Endothelial cell of umbilical vein (primary cell): ENCODE results near the gene ENG. TPM values are rescaled to one million over a fixed set of nuclear protein-coding genes. Genes with fewer than 3 reads are reported as not detected.

Experiments
- BruUV-seq: library from RNA; stranded (reverse); fragments of 400-500 nt; replicated peaks from 2 replicates; lab custom pipeline; 2021; lab: Mats Ljungman, UMichigan
- CTCF ChIA-PET: fragments of 300-600, 350-600 bp; sonication (Branson Sonifier 250); formaldehyde crosslinking; loops from one replicate; lab custom pipeline; 2021; ENCODE audit warnings: antibody characterized with exemption, inconsistent platforms; lab: Charles Lee
- POLR2A ChIA-PET: fragments of 300-600, 350-600 bp; sonication (Branson Sonifier 250); formaldehyde crosslinking; loops from one replicate; lab custom pipeline; 2021; ENCODE audit warnings: antibody characterized with exemption, inconsistent platforms; lab: Charles Lee
- DNase-seq: peaks from one replicate; pipeline ENCODE4 v3.0.0-alpha.2; 2011; ENCODE audit warnings: low read depth, low spot score
- FAIRE-seq: peaks from 2 replicates; lab custom pipeline; 2011; peaks lifted over from hg19 to GRCh38; lab: Jason Lieb, UNC
- H2AFZ ChIP-seq: 2 replicates; pipeline ENCODE4 v1.6.0; 2012; ENCODE audit warnings: low read depth, low read length, control low read depth, inconsistent platforms
- H3K27ac ChIP-seq: 2 replicates; pipeline ENCODE4 v1.5.1; 2011; ENCODE audit warnings: low read depth, mild to moderate bottlenecking, control low read depth, low read length, moderate library complexity; ENCODE audit not compliant: insufficient read depth
- H3K27me3 ChIP-seq, 2 experiments: 2 replicates each; pipeline versions ENCODE4 v1.6.0 to v1.6.1; 2011; ENCODE audit warnings: low read length in 2 of 2, mixed read lengths in 1 of 2; ENCODE audit not compliant: control insufficient read depth in 2 of 2, insufficient read depth in 2 of 2
- H3K36me3 ChIP-seq, 2 experiments: 2 replicates in 1 of 2; 3 replicates in 1 of 2; pipeline ENCODE4 v1.5.1; 2011; ENCODE audit warnings: low read length in 2 of 2, mild to moderate bottlenecking in 1 of 2, moderate library complexity in 1 of 2; ENCODE audit not compliant: control insufficient read depth in 2 of 2, insufficient read depth in 2 of 2; ENCODE audit errors: extremely low read depth in 1 of 2
- H3K4me1 ChIP-seq: 3 replicates; pipeline ENCODE4 v1.5.1; 2011; ENCODE audit warnings: mild to moderate bottlenecking, low read length; ENCODE audit not compliant: control insufficient read depth, insufficient read depth; ENCODE audit errors: extremely low read depth
- H3K4me2 ChIP-seq: 2 replicates; pipeline ENCODE4 v1.6.1; 2011; ENCODE audit warnings: low read length, control low read depth, mixed read lengths; ENCODE audit not compliant: insufficient read depth
- H3K4me3 ChIP-seq, 3 experiments: fragments of 200-600 bp in 1 of 3; sonication (generic), shearing (Covaris generic) in 1 of 3; replicated peaks in 1 of 3; 2 replicates each; pipeline ENCODE4 v1.5.1; 2011 to 2016; ENCODE audit warnings: control low read depth in 3 of 3, low read length in 3 of 3, mild to moderate bottlenecking in 2 of 3, inconsistent platforms in 1 of 3, low read depth in 1 of 3, moderate library complexity in 1 of 3; ENCODE audit not compliant: insufficient read depth in 1 of 3
- H3K79me2 ChIP-seq: 2 replicates; pipeline ENCODE4 v1.6.0; 2012; ENCODE audit warnings: low read length, inconsistent platforms; ENCODE audit not compliant: control insufficient read depth, insufficient read depth
- H3K9ac ChIP-seq: replicated peaks from 2 replicates; pipeline ENCODE3; 2011; ENCODE audit warnings: low read length, control low read depth; ENCODE audit not compliant: insufficient read depth; ENCODE audit errors: extremely low read depth
- H3K9me1 ChIP-seq: replicated peaks from 3 replicates; pipeline ENCODE4 v1.6.0; 2011; ENCODE audit warnings: mild to moderate bottlenecking, low read length; ENCODE audit not compliant: control insufficient read depth, insufficient read depth; ENCODE audit errors: extremely low read depth
- H3K9me3 ChIP-seq: replicated peaks from 2 replicates; pipeline ENCODE4 v1.5.1; 2012; ENCODE audit warnings: low read length, inconsistent platforms; ENCODE audit not compliant: control insufficient read depth, insufficient read depth
- H4K20me1 ChIP-seq: replicated peaks from 2 replicates; pipeline ENCODE3; 2011; ENCODE audit warnings: mild to moderate bottlenecking, low read length; ENCODE audit not compliant: control insufficient read depth, insufficient read depth; ENCODE audit errors: extremely low read depth
- EZH2 ChIP-seq: IDR thresholded peaks from 2 replicates; pipeline ENCODE4 v1.6.1; 2012; ENCODE audit warnings: borderline replicate concordance, low read depth, mild to moderate bottlenecking, moderate library complexity, low read length, inconsistent platforms; ENCODE audit not compliant: severe bottlenecking
- FOS ChIP-seq: IDR thresholded peaks from 2 replicates; pipeline ENCODE4 v1.6.1; 2011; ENCODE audit warnings: mild to moderate bottlenecking, low read length, moderate library complexity, borderline replicate concordance; ENCODE audit not compliant: insufficient read depth
- GATA2 ChIP-seq: IDR thresholded peaks from 2 replicates; pipeline ENCODE4 v1.7.0; 2011; ENCODE audit warnings: low read depth, mild to moderate bottlenecking, moderate library complexity, mixed read lengths, low read length; ENCODE audit not compliant: insufficient read length, insufficient read depth
- JUN ChIP-seq: IDR thresholded peaks from 2 replicates; pipeline ENCODE4 v1.6.1; 2011; ENCODE audit warnings: borderline replicate concordance, low read depth; ENCODE audit not compliant: insufficient read length, insufficient read depth
- MYC ChIP-seq: IDR thresholded peaks from one replicate; pipeline ENCODE4 v1.6.1; 2011; ENCODE audit warnings: mild to moderate bottlenecking, low read depth, low read length
- POLR2A ChIP-seq: IDR thresholded peaks from 2 replicates; pipeline ENCODE4 v1.6.1; 2012; ENCODE audit warnings: low read depth, mild to moderate bottlenecking, control low read depth, low read length
- POLR2AphosphoS5 ChIP-seq: IDR thresholded peaks from 2 replicates; pipeline ENCODE4 v1.6.1; 2012; ENCODE audit warnings: low read depth, mild to moderate bottlenecking, control low read depth, low read length, moderate library complexity; ENCODE audit not compliant: insufficient read depth
- dilution Hi-C: fragments of 300-500 bp; cut with MboI; formaldehyde crosslinking; loops from one replicate; pipeline ENCODE4 v1.15.0; 2019; ENCODE audit warnings: low sequenced_read_pairs; ENCODE audit not compliant: extremely low pct_ligation_motif_present
- intact Hi-C: fragments of 100-400 bp; cut with micrococcal nuclease; formaldehyde crosslinking; loops from one replicate; pipeline ENCODE4 v1.10.0; 2022
- polyA plus RNA-seq, 4 experiments: library from polyadenylated mRNA; depleted of rRNA in 3 of 4; stranded (reverse) in 3 of 4; unstranded in 1 of 4; fragments of >200 nt; gene quantifications; 2 replicates each; pipeline versions ENCODE4 v1.2.1 to v1.2.3, GENCODE V29; 2011 to 2012; ENCODE audit warnings: missing spikeins in 1 of 4
- total RNA-seq: library from RNA; stranded (reverse); gene quantifications from 2 replicates; pipeline ENCODE4 v1.2.3, GENCODE V29; 2021
- TF ChIP-seq, protein P1 (sequence below): IDR thresholded peaks from 2 replicates; pipeline ENCODE4 v1.6.1; 2011; ENCODE audit not compliant: insufficient read depth, insufficient read length
- TF ChIP-seq, protein P2 (sequence below), 2 donors: IDR thresholded peaks; 1 replicate in 1 of 2; 2 replicates in 1 of 2; pipeline ENCODE4 v1.5.1; 2011; ENCODE audit warnings: low read length in 2 of 2, mild to moderate bottlenecking in 2 of 2, moderate library complexity in 2 of 2, control low read depth in 1 of 2, inconsistent platforms in 1 of 2, low read depth in 1 of 2; ENCODE audit not compliant: insufficient read depth in 1 of 2; ENCODE audit errors: extremely low read depth in 1 of 2

Gene ENG
- total and polyA plus RNA-seq, 2 donors (not counting 3 experiments of a cell fraction or from before 2014, with no cell fraction given), result 338 to 728 TPM

DNA sequence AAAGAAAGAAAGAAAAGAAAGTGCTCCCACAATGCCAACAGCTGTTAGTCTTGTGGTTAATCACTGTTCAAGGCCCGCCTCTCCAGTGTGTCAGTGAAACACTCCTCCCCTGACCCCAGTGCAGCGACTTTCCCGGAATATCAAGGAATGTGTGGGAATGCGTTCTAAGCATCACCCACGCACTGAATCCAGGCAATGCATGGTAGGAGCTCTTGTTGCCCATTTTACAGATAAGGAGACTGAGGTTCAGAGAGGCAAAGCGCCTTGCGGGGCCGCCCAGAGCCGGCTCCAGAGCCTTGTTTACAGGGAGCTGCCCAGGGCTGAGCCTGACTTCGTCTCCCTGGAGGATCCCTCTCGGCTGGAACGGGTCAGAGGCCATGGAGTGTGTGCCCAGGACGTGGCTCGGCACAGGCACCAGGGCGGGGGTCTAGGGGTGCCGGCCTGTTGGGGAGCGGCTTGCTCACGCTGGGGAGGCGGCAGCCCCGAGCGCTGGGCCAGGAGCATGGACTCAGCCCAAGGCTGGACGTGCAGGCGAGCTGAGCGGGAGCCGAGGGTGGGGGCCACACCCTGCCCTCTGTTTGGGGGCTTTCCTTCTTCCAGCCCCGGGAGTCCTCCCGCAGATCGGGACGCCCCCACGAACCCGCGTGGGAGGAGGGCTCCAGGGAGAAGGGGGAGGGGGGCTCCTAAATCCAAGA is 44.1 kb upstream of the ENG start:
- dilution Hi-C loops (no loop called here), intact Hi-C loops (loop anchor here (1.0 to 2.0 kb wide), 2 partner anchors 16 to 18 kb away; partner anchors contain the start of gene ST6GALNAC4)
- Histone ChIP-seq H3K9ac (peak overlapping the region; percentile 85), H3K36me3 (peaks cover 4 to 26% of the 10 kb centered on the region in 2 experiments), H3K79me2 (peaks cover 11% of the 10 kb centered on the region), H4K20me1 (no peaks in the 10 kb centered on the region), H3K4me1 (peaks cover 17% of the 10 kb centered on the region), H3K4me2 (peak overlapping the region; percentile 69), H2AFZ (peak overlapping the region; percentile 42), H3K27me3 (no peaks in the 10 kb centered on the region), H3K9me3 (no peaks in the 10 kb centered on the region), H3K27ac (peak overlapping the region; percentile 35), H3K4me3 (peak overlapping the region; percentile 60 to 74 (median 62)), H3K9me1 (no peaks in the 10 kb centered on the region)
- ChIA-PET CTCF (interaction anchor here (0.8 to 2.7 kb wide), 10 partner anchors 9 to 164 kb away, joined by 3 to 12 read pairs (median 5); partner anchors contain the start of gene TOR2A), POLR2A (interaction anchor here (0.7 to 1.0 kb wide), 2 partner anchors 105 to 447 kb away, joined by 3 to 4 read pairs; partner anchors contain the start of gene LRSAM1)
- peak; percentile 81 for FAIRE-seq
- peak; percentile 66 for DNase-seq
- TF ChIP-seq EZH2, result no peak
- no peak for TF ChIP-seq JUN
- TF ChIP-seq GATA2, result no peak
- TF ChIP-seq, protein P1, sequence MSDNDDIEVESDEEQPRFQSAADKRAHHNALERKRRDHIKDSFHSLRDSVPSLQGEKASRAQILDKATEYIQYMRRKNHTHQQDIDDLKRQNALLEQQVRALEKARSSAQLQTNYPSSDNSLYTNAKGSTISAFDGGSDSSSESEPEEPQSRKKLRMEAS, result no peak
- TF ChIP-seq MYC, result no peak
- TF ChIP-seq POLR2AphosphoS5, result no peak
- TF ChIP-seq FOS, result no peak
- TF ChIP-seq POLR2A, result no peak
- TF ChIP-seq, protein P2, sequence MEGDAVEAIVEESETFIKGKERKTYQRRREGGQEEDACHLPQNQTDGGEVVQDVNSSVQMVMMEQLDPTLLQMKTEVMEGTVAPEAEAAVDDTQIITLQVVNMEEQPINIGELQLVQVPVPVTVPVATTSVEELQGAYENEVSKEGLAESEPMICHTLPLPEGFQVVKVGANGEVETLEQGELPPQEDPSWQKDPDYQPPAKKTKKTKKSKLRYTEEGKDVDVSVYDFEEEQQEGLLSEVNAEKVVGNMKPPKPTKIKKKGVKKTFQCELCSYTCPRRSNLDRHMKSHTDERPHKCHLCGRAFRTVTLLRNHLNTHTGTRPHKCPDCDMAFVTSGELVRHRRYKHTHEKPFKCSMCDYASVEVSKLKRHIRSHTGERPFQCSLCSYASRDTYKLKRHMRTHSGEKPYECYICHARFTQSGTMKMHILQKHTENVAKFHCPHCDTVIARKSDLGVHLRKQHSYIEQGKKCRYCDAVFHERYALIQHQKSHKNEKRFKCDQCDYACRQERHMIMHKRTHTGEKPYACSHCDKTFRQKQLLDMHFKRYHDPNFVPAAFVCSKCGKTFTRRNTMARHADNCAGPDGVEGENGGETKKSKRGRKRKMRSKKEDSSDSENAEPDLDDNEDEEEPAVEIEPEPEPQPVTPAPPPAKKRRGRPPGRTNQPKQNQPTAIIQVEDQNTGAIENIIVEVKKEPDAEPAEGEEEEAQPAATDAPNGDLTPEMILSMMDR (IDR thresholded peaks at IDR 0.05; ENCODE audit: extremely low read depth in 1 of 2, insufficient read depth in 1 of 2, low read depth in 1 of 2, low read length in 2 of 2), result no peak
- TSS peak; percentile 24 for BruUV-seq
